SK-N-SH (cell line): ENCODE results near the gene IPMK. TPM values are rescaled to one million over a fixed set of nuclear protein-coding genes. Genes with fewer than 3 reads are reported as not detected.

Experiments
- CTCF ChIA-PET: fragments of 300-600, 350-600 bp; formaldehyde crosslinking; extraction: SDS; loops from one replicate; lab custom pipeline; 2021; lab: Yijun Ruan, JAX
- POLR2A ChIA-PET: fragments of 350-600 bp; sonication (Branson Sonifier 250); formaldehyde crosslinking; extraction: SDS; loops from one replicate; lab custom pipeline; 2020; ENCODE audit warnings: antibody characterized with exemption, inconsistent platforms; lab: Yijun Ruan, JAX
- DNase-seq: peaks from one replicate; pipeline ENCODE4 v3.0.0; 2012
- H2AFZ ChIP-seq: fragments of 200-600 bp; sonication (generic); 2 replicates; pipeline ENCODE4 v1.8.1; 2016; ENCODE audit warnings: antibody characterized with exemption, mild to moderate bottlenecking, low read depth
- H3F3A ChIP-seq: fragments of 200-600 bp; sonication (generic); replicated peaks from 2 replicates; pipeline ENCODE3; 2016; ENCODE audit warnings: antibody characterized with exemption, mild to moderate bottlenecking; ENCODE audit not compliant: insufficient read depth
- H3K27ac ChIP-seq, 2 experiments: fragments of 200-500 bp in 1 of 2; fragments of 200-600 bp in 1 of 2; sonication (Bioruptor generic) in 1 of 2; sonication (generic), shearing (Covaris generic) in 1 of 2; 2 replicates each; pipeline versions ENCODE4 v1.5.1 to v1.6.1; 2014 to 2016; ENCODE audit warnings: low read depth in 2 of 2, inconsistent platforms in 1 of 2, low read length in 1 of 2, mild to moderate bottlenecking in 1 of 2, mixed read lengths in 1 of 2
- H3K27me3 ChIP-seq: fragments of 200-600 bp; sonication (generic), shearing (Covaris generic); 2 replicates; pipeline ENCODE4 v1.6.1; 2016; ENCODE audit warnings: mixed run types; ENCODE audit not compliant: insufficient read depth
- H3K36me3 ChIP-seq, 2 experiments: fragments of 200-500 bp in 1 of 2; fragments of 200-600 bp in 1 of 2; sonication (Bioruptor generic) in 1 of 2; sonication (generic) in 1 of 2; replicated peaks in 1 of 2; 2 replicates each; pipeline versions ENCODE3 to v1.5.1; 2014 to 2016; ENCODE audit warnings: low read length in 1 of 2, mild to moderate bottlenecking in 1 of 2; ENCODE audit not compliant: insufficient read depth in 2 of 2, control insufficient read depth in 1 of 2
- H3K4me1 ChIP-seq, 2 experiments: fragments of 200-500 bp in 1 of 2; fragments of 200-600 bp in 1 of 2; sonication (Bioruptor generic) in 1 of 2; sonication (generic), shearing (Covaris generic) in 1 of 2; 2 replicates each; pipeline versions ENCODE4 v1.5.1 to v1.6.1; 2014 to 2016; ENCODE audit warnings: low read depth in 1 of 2, low read length in 1 of 2, mixed run types in 1 of 2; ENCODE audit not compliant: insufficient read depth in 2 of 2, control insufficient read depth in 1 of 2
- H3K4me2 ChIP-seq: fragments of 200-600 bp; sonication (generic), shearing (Covaris generic); 2 replicates; pipeline ENCODE4 v1.6.1; 2017; ENCODE audit warnings: mixed run types
- H3K4me3 ChIP-seq, 2 experiments: fragments of 200-500 bp in 1 of 2; fragments of 200-600 bp in 1 of 2; sonication (Bioruptor generic) in 1 of 2; sonication (generic), shearing (Covaris generic) in 1 of 2; 2 replicates each; pipeline versions ENCODE4 v1.5.1 to v1.8.1; 2014 to 2016; ENCODE audit warnings: low read depth in 2 of 2, inconsistent platforms in 1 of 2, low read length in 1 of 2, mild to moderate bottlenecking in 1 of 2, mixed read lengths in 1 of 2, moderate library complexity in 1 of 2
- H3K79me2 ChIP-seq: fragments of 200-600 bp; sonication (generic); 2 replicates; pipeline ENCODE4 v1.8.1; 2017; ENCODE audit warnings: mild to moderate bottlenecking; ENCODE audit not compliant: insufficient read depth
- H3K9ac ChIP-seq: fragments of 200-600 bp; sonication (generic); 2 replicates; pipeline ENCODE4 v1.6.1; 2017; ENCODE audit warnings: mixed run types
- H3K9me2 ChIP-seq: fragments of 200-600 bp; sonication (generic); 2 replicates; pipeline ENCODE4 v1.6.1; 2017; ENCODE audit warnings: mixed run types
- H3K9me3 ChIP-seq: fragments of 200-600 bp; sonication (generic); 2 replicates; pipeline ENCODE4 v1.6.1; 2017; ENCODE audit warnings: mixed run types, mild to moderate bottlenecking, moderate library complexity
- H4K20me1 ChIP-seq: fragments of 200-600 bp; sonication (generic); 2 replicates; pipeline ENCODE4 v1.6.1; 2017; ENCODE audit warnings: mild to moderate bottlenecking, mixed run types; ENCODE audit not compliant: insufficient read depth
- CHD2 ChIP-seq: fragments of 150-350 bp; IDR thresholded peaks from 2 replicates; pipeline ENCODE4 v1.6.1; 2018; ENCODE audit warnings: low read length; ENCODE audit not compliant: partially characterized antibody
- CTCF ChIP-seq: fragments of 200-600 bp; sonication (generic); IDR thresholded peaks from 2 replicates; pipeline ENCODE4 v1.6.1; 2017; ENCODE audit warnings: antibody characterized with exemption, mild to moderate bottlenecking, moderate library complexity
- ELF1 ChIP-seq: IDR thresholded peaks from 2 replicates; pipeline ENCODE4 v1.4.0; 2012
- EP300 ChIP-seq, 2 experiments: IDR thresholded peaks; 2 replicates each; pipeline versions ENCODE4 v1.4.0 to v1.6.1; 2012; ENCODE audit warnings: borderline replicate concordance in 1 of 2, low read depth in 1 of 2, low read length in 1 of 2
- EZH2phosphoT487 ChIP-seq: fragments of 200-600 bp; sonication (generic); IDR thresholded peaks from 2 replicates; pipeline ENCODE4 v1.6.1; 2017; ENCODE audit warnings: low read depth, mixed run types, mild to moderate bottlenecking, antibody characterized with exemption, moderate library complexity, borderline replicate concordance
- FOSL2 ChIP-seq: IDR thresholded peaks from 2 replicates; pipeline ENCODE4 v1.4.0; 2012; ENCODE audit warnings: low read depth, mild to moderate bottlenecking, moderate library complexity, borderline replicate concordance
- IRF3 ChIP-seq: fragments of 150-350 bp; IDR thresholded peaks from 2 replicates; pipeline ENCODE4 v1.6.1; 2016; ENCODE audit warnings: mild to moderate bottlenecking, low read depth, low read length
- MEF2A ChIP-seq: IDR thresholded peaks from 2 replicates; pipeline ENCODE4 v1.4.0; 2012; ENCODE audit warnings: low read depth, borderline replicate concordance
- MXI1 ChIP-seq: IDR thresholded peaks from 2 replicates; pipeline ENCODE4 v1.6.1; 2012; ENCODE audit warnings: mild to moderate bottlenecking, low read depth, low read length, improper control_type of control experiment
- NRF1 ChIP-seq: IDR thresholded peaks from 2 replicates; pipeline ENCODE4 v1.6.1; 2012; ENCODE audit warnings: low read depth, mild to moderate bottlenecking, low read length
- POLR2AphosphoS5 ChIP-seq: IDR thresholded peaks from 2 replicates; pipeline ENCODE4 v1.6.1; 2012; ENCODE audit warnings: low read depth, low read length
- RAD21 ChIP-seq: IDR thresholded peaks from 2 replicates; pipeline ENCODE4 v1.6.1; 2012; ENCODE audit warnings: mild to moderate bottlenecking, low read length
- RCOR1 ChIP-seq: fragments of 150-350 bp; IDR thresholded peaks from 2 replicates; pipeline ENCODE4 v1.6.1; 2017; ENCODE audit warnings: antibody characterized with exemption, low read length
- RFX5 ChIP-seq: IDR thresholded peaks from 2 replicates; pipeline ENCODE4 v1.6.1; 2012; ENCODE audit warnings: mild to moderate bottlenecking, improper control_type of control experiment, low read length
- TAF1 ChIP-seq: IDR thresholded peaks from 2 replicates; pipeline ENCODE4 v1.6.1; 2012; ENCODE audit warnings: low read depth, mild to moderate bottlenecking, low read length, moderate library complexity, borderline replicate concordance
- TCF12 ChIP-seq: IDR thresholded peaks from 2 replicates; pipeline ENCODE4 v1.4.0; 2012
- USF1 ChIP-seq: IDR thresholded peaks from 2 replicates; pipeline ENCODE4 v1.4.0; 2012; ENCODE audit warnings: low read depth, borderline replicate concordance
- USF2 ChIP-seq: fragments of 150-350 bp; IDR thresholded peaks from 2 replicates; pipeline ENCODE4 v1.6.1; 2017; ENCODE audit warnings: antibody characterized with exemption, low read length, low read depth, borderline replicate concordance
- YY1 ChIP-seq: IDR thresholded peaks from 2 replicates; pipeline ENCODE4 v1.4.0; 2012; ENCODE audit warnings: low read depth, mild to moderate bottlenecking
- ZBTB33 ChIP-seq: IDR thresholded peaks from 2 replicates; pipeline ENCODE4 v1.4.0; 2012; ENCODE audit warnings: low read depth, borderline replicate concordance
- polyA plus RNA-seq, 3 experiments: library from polyadenylated mRNA; depleted of rRNA; stranded (reverse); fragments of >200 nt; gene quantifications; 2 replicates each; pipeline ENCODE4 v1.2.3, GENCODE V29; 2012

IPMK gene
- polyA plus RNA-seq, 1 of the 3 experiments (the other 2 are of a cell fraction), result 0.71 TPM

- Histone ChIP-seq H4K20me1 (no peaks in the 10 kb centered on the region), H3K36me3 (no peaks in the 10 kb centered on the region), H3F3A (no peaks in the 10 kb centered on the region), H3K27me3 (no peaks in the 10 kb centered on the region), H3K4me1 (no peaks in the 10 kb centered on the region), H2AFZ (no peak overlapping the region), H3K9ac (no peak overlapping the region), H3K79me2 (no peaks in the 10 kb centered on the region), H3K9me2 (no peaks in the 10 kb centered on the region), H3K9me3 (no peaks in the 10 kb centered on the region), H3K4me3 (no peak overlapping the region), H3K4me2 (no peak overlapping the region), H3K27ac (no peak overlapping the region)
- no peak for TF ChIP-seq IRF3
- no peak for TF ChIP-seq USF1
- no peak for TF ChIP-seq NRF1
- no peak for TF ChIP-seq FOSL2
- TF ChIP-seq EP300 (IDR thresholded peaks at IDR 0.05; ENCODE audit: borderline replicate concordance in 1 of 2, low read depth in 1 of 2, low read length in 1 of 2), result no peak
- TF ChIP-seq POLR2AphosphoS5, result no peak
- TF ChIP-seq MXI1, result no peak
- no peak for TF ChIP-seq CHD2
- TF ChIP-seq YY1, result no peak
- no peak for TF ChIP-seq RCOR1
- no peak for TF ChIP-seq RFX5
- no peak for TF ChIP-seq MEF2A
- TF ChIP-seq ZBTB33, result no peak
- TF ChIP-seq EZH2phosphoT487, result no peak
- TF ChIP-seq CTCF, result no peak
- no peak for TF ChIP-seq USF2
- TF ChIP-seq ELF1, result no peak
- no peak for TF ChIP-seq TCF12
- TF ChIP-seq TAF1, result no peak
- TF ChIP-seq RAD21, result no peak
- CTCF ChIA-PET, result interaction anchor here (1.1 to 3.0 kb wide), 3 partner anchors 8 to 18 kb away, joined by 3 to 16 read pairs (median 3); partner anchors contain the start of gene UBE2D1
- no peak for DNase-seq
- POLR2A ChIA-PET, result no interaction called here
Observed at GRCh38 chr10:58316874-58317273, 49.2 kb upstream of the IPMK start.
